Right cardiac atrium (tissue), 5 donors: ENCODE results near the gene IGLON5. TPM values are rescaled to one million over a fixed set of nuclear protein-coding genes. Genes with fewer than 3 reads are reported as not detected.

Source experiments
- ATAC-seq, 2 donors: fragments of 200-7000 bp; cut with Tn5 transposase; one replicate each; pipeline versions ENCODE4 v1.8.0 to v1.9.1; 2020; ENCODE audit warnings: moderate library complexity in 2 of 2, mild to moderate bottlenecking in 1 of 2
- DNase-seq, 3 donors: peaks; one replicate each; pipeline ENCODE4 v3.0.0-alpha.2; 2020
- H3K27ac ChIP-seq: one replicate; pipeline ENCODE4 v1.5.1; 2013; ENCODE audit warnings: mild to moderate bottlenecking, low read length, control low read depth, moderate library complexity
- H3K27me3 ChIP-seq: one replicate; pipeline ENCODE4 v1.6.1; 2013; ENCODE audit not compliant: control insufficient read depth, insufficient read depth
- H3K4me1 ChIP-seq: one replicate; pipeline ENCODE4 v1.6.1; 2013; ENCODE audit warnings: low read length; ENCODE audit not compliant: control insufficient read depth, insufficient read depth
- H3K4me3 ChIP-seq: one replicate; pipeline ENCODE4 v1.5.1; 2013; ENCODE audit warnings: low read length, control low read depth
- H3K9me3 ChIP-seq: one replicate; pipeline ENCODE4 v1.6.1; 2013; ENCODE audit warnings: low read length; ENCODE audit not compliant: control insufficient read depth
- WGBS: extraction: QIAGEN DNeasy Blood & Tissue Kit; methylation state at CpG from one replicate; pipeline ENCODE4 v1.1.7; 2013; 5-methylcytosine and 5-hydroxymethylcytosine counted together
- intact Hi-C, 4 donors: fragments of 100-400 bp; cut with DNase I; formaldehyde crosslinking; loops; one replicate each; pipeline versions ENCODE4 v1.11.0 to v1.14.0; 2022 to 2023
- polyA plus RNA-seq: library from polyadenylated mRNA; stranded (reverse); fragments of 200-250 nt; gene quantifications from one replicate; pipeline ENCODE4 v1.2.3, GENCODE V29; 2013
- total RNA-seq, 4 donors: library from RNA; stranded (reverse); fragmentation: NEBNext Ultra II Directional; extraction: Animal tissue kit (Norgen Biotek cat#: 25700); gene quantifications; one replicate each; pipeline ENCODE4 v1.2.1, GENCODE V29; 2021
- donor health status: healthy with polysubstance abuse.
- donor health status: DM: no; HTN: yes; CAD: no.
- donor health status: DM: no; HTN: no; CAD: no.
- donor health status: DM: no; HTN: yes; CAD: no; lungs with severe emphysema.
- donor health status: DM: yes; HTN: yes; CAD: no.

The IGLON5 gene
- total and polyA plus RNA-seq, 5 donors, result 0.07 to 0.31 TPM; not detected in 3

GRCh38 chr19:51367255-51367564 is 55.8 kb downstream of the IGLON5 start:
- Histone ChIP-seq H3K27me3 (no peaks in the 10 kb centered on the region), H3K9me3 (no peaks in the 10 kb centered on the region), H3K27ac (peak overlapping the region; percentile 97), H3K4me1 (peaks cover 10% of the 10 kb centered on the region), H3K4me3 (peak overlapping the region; percentile 78)
- ATAC-seq (no peak), DNase-seq (peak in 2 of 3 donors; percentile 52 to 75)
- intact Hi-C loops, result no loop called here
- under 1% methylated on average over 15 of the region's 15 CpGs for WGBS

GRCh38 chr19:51367565-51368365 is 56.3 kb downstream of the IGLON5 start:
- Histone ChIP-seq H3K27me3 (no peaks in the 10 kb centered on the region), H3K4me1 (peaks cover 10% of the 10 kb centered on the region), H3K27ac (peak overlapping the region; percentile 61), H3K9me3 (no peaks in the 10 kb centered on the region), H3K4me3 (peak overlapping the region; percentile 78)
- peak; percentile 99 to 100 (median 100) for DNase-seq
- peak; percentile 93 to 95 for ATAC-seq
- intact Hi-C loops, result no loop called here
- 2% methylated on average over 64 of the region's 64 CpGs for WGBS

GRCh38 chr19:51368366-51369282 is 57.2 kb downstream of the IGLON5 start, which contains the start of gene CLDND2:
TSS of gene CLDND2 (minus strand) at chr19:51369003. CDS start at chr19:51368577, 426 bp downstream.
- ATAC-seq (no peak), DNase-seq (peak in 1 of 3 donors; percentile 56)
- peak within 1 kb of the TSS; percentile 37 for H3K4me3 ChIP-seq
- no peaks in the 10 kb centered on the region for H3K9me3 ChIP-seq
- H3K27ac ChIP-seq, result peak within 1 kb of the TSS; percentile 61
- WGBS, result 62% methylated on average over 23 of the region's 23 CpGs
- H3K27me3 ChIP-seq, result no peaks in the 10 kb centered on the region
- H3K4me1 ChIP-seq, result peaks cover 6% of the 10 kb centered on the region
- intact Hi-C loops, result no loop called here

- no peaks in the 10 kb centered on the region for H3K9me3 ChIP-seq
- 73% methylated on average over 4 of the region's 4 CpGs for WGBS
- no peak overlapping the region for H3K27ac ChIP-seq
- H3K27me3 ChIP-seq, result no peaks in the 10 kb centered on the region
- no peak for ATAC-seq
- no peak for DNase-seq
- H3K4me3 ChIP-seq, result no peak overlapping the region
- peaks cover 1% of the 10 kb centered on the region for H3K4me1 ChIP-seq
- intact Hi-C loops, result no loop called here
These were observed 58.8 kb downstream of the IGLON5 start for GRCh38 chr19:51370230-51370629.

GRCh38 chr19:51371186-51371690 is 59.8 kb downstream of the IGLON5 start:
- Histone ChIP-seq H3K27me3 (no peaks in the 10 kb centered on the region), H3K4me3 (no peak overlapping the region), H3K27ac (no peak overlapping the region), H3K9me3 (no peaks in the 10 kb centered on the region), H3K4me1 (no peaks in the 10 kb centered on the region)
- no peak for ATAC-seq
- intact Hi-C loops, result no loop called here
- WGBS, result 73% methylated on average over 8 of the region's 8 CpGs
- DNase-seq, result no peak

- Histone ChIP-seq H3K4me1 (no peaks in the 10 kb centered on the region), H3K27ac (no peak overlapping the region), H3K9me3 (no peaks in the 10 kb centered on the region), H3K4me3 (no peak overlapping the region), H3K27me3 (no peaks in the 10 kb centered on the region)
- ATAC-seq (no peak), DNase-seq (peak in 1 of 3 donors; percentile 57)
- 80% methylated on average over 18 of the region's 18 CpGs for WGBS
- intact Hi-C loops, result no loop called here
These were observed 60.7 kb downstream of the IGLON5 start for GRCh38 chr19:51372021-51372648.

- Histone ChIP-seq H3K4me1 (no peaks in the 10 kb centered on the region), H3K9me3 (no peaks in the 10 kb centered on the region), H3K27me3 (no peaks in the 10 kb centered on the region), H3K4me3 (no peak within 1 kb of the TSS), H3K27ac (no peak within 1 kb of the TSS)
- intact Hi-C loops, result no loop called here
- WGBS, result 42% methylated on average over 9 of the region's 9 CpGs
- DNase-seq (peak in 1 of 3 donors; percentile 25), ATAC-seq (no peak)
These were observed 61.4 kb downstream of the IGLON5 start, which contains the start of gene NKG7 for GRCh38 chr19:51372649-51373504. TSS of gene NKG7 (minus strand) at chr19:51372654. CDS start at chr19:51372535, 119 bp downstream.

- Histone ChIP-seq H3K9me3 (no peaks in the 10 kb centered on the region), H3K27me3 (no peaks in the 10 kb centered on the region), H3K27ac (no peak overlapping the region), H3K4me1 (no peaks in the 10 kb centered on the region), H3K4me3 (no peak overlapping the region)
- 75% methylated on average over 11 of the region's 11 CpGs for WGBS
- DNase-seq (no peak), ATAC-seq (no peak)
- intact Hi-C loops, result no loop called here
These were observed 64.2 kb downstream of the IGLON5 start for GRCh38 chr19:51375504-51376221.

- no peaks in the 10 kb centered on the region for H3K27me3 ChIP-seq
- H3K9me3 ChIP-seq, result no peaks in the 10 kb centered on the region
- H3K27ac ChIP-seq, result no peak overlapping the region
- intact Hi-C loops, result no loop called here
- DNase-seq, result no peak
- no peak overlapping the region for H3K4me3 ChIP-seq
- no peaks in the 10 kb centered on the region for H3K4me1 ChIP-seq
- no peak for ATAC-seq
- 80% methylated on average over 2 of the region's 2 CpGs for WGBS
These were observed 66.0 kb downstream of the IGLON5 start for GRCh38 chr19:51377422-51377821.
